ENCODE measurements around the gene LENG8. TPM values are rescaled to one million over a fixed set of nuclear protein-coding genes. Genes with fewer than 3 reads are reported as not detected.

LENG8 gene
- total RNA-seq, 1 experiment from 2014 or later: 196 TPM

GRCh38 chr19:54426291-54426931 lies 22.6 kb upstream of the LENG8 start:
- TF ChIP-seq ZFX (IDR thresholded peaks at IDR 0.05) (no peak), ZBTB33 (IDR thresholded peaks at IDR 0.05; ENCODE audit: extremely low read depth, insufficient replicate concordance, low read length) (no peak), SRF (IDR thresholded peaks at IDR 0.05; ENCODE audit: low read depth) (no peak), POLR2AphosphoS5 (IDR thresholded peaks at IDR 0.05; ENCODE audit: low read depth, low read length) (no peak), EGR1 (IDR thresholded peaks at IDR 0.05; ENCODE audit: low read depth) (no peak), FOSL1 (IDR thresholded peaks at IDR 0.05; ENCODE audit: low read depth) (no peak), CEBPB (IDR thresholded peaks at IDR 0.05; ENCODE audit: low read depth) (no peak), EZH2 (IDR thresholded peaks at IDR 0.05) (no peak), TCF7L2 (IDR thresholded peaks at IDR 0.05; ENCODE audit: borderline replicate concordance, extremely low read depth, insufficient read depth, insufficient read length) (no peak), MAX (IDR thresholded peaks at IDR 0.05) (no peak), EZH2phosphoT487 (IDR thresholded peaks at IDR 0.05; ENCODE audit: borderline replicate concordance) (no peak), ELF1 (IDR thresholded peaks at IDR 0.05; ENCODE audit: borderline replicate concordance, low read depth) (no peak), SP1 (IDR thresholded peaks at IDR 0.05; ENCODE audit: low read depth) (no peak), SIN3A (IDR thresholded peaks at IDR 0.05; ENCODE audit: low read depth) (no peak), RAD21 (IDR thresholded peaks at IDR 0.05; ENCODE audit: low read depth) (no peak), POLR2A (IDR thresholded peaks at IDR 0.05; ENCODE audit: borderline replicate concordance, extremely low read depth, insufficient read depth, insufficient read length) (no peak), ZNF274 (IDR thresholded peaks at IDR 0.05; ENCODE audit: low read depth, low read length) (no peak), CBX3 (IDR thresholded peaks at IDR 0.05; ENCODE audit: low read depth) (no peak)
- Histone ChIP-seq H4K20me1 (ENCODE audit: insufficient read depth) (no peaks in the 10 kb centered on the region), H3K9me2 (ENCODE audit: insufficient read depth) (no peaks in the 10 kb centered on the region), H3K4me3 (replicated peaks in 1 of 2; ENCODE audit: low read depth in 1 of 2, low read length in 2 of 2) (no peak overlapping the region), H3K4me2 (ENCODE audit: low read length) (no peak overlapping the region), H3K9ac (ENCODE audit: low read length) (no peak overlapping the region), H3K27ac (ENCODE audit: low read depth, low read length) (no peak overlapping the region), H3K27me3 (ENCODE audit: insufficient read depth, low read length) (no peaks in the 10 kb centered on the region), H3K9me3 (ENCODE audit: control insufficient read depth in 1 of 2, insufficient read depth in 1 of 2, low read depth in 1 of 2, low read length in 2 of 2) (no peaks in the 10 kb centered on the region), H3K79me2 (ENCODE audit: insufficient read depth, low read length) (no peaks in the 10 kb centered on the region), H3K36me3 (ENCODE audit: control insufficient read depth in 1 of 2, insufficient read depth in 2 of 2, low read length in 2 of 2) (no peaks in the 10 kb centered on the region), H2AFZ (ENCODE audit: low read depth, low read length, poor library complexity, severe bottlenecking) (no peak overlapping the region), H3K4me1 (ENCODE audit: control insufficient read depth in 1 of 2, insufficient read depth in 2 of 2, low read length in 2 of 2) (peaks cover 12 to 16% of the 10 kb centered on the region in 2 experiments)
- CTCF ChIA-PET: no interaction called here
- DNase-seq (ENCODE audit: low read depth, low spot score) (no peak), ATAC-seq (no peak)
- RAD21 ChIA-PET (ENCODE audit: low non-redundant PET in 1 of 2, low total read pairs in 2 of 2, uncharacterized antibody in 2 of 2, unreplicated experiment in 2 of 2): no interaction called here
- BruUV-seq (replicated peaks): no TSS peak
- POLR2A ChIA-PET: no interaction called here
- intact Hi-C loops (cut with micrococcal nuclease): no loop called here

Data from HCT116 (cell line).